Mesothelial cell of epicardium (in vitro differentiated cells): ENCODE data around the gene MRPL53. TPM values are rescaled to one million over a fixed set of nuclear protein-coding genes. Genes with fewer than 3 reads are reported as not detected.
"Not testable (repeated sequence)": the region's sequence is repeated elsewhere in the genome, so short reads cannot be mapped to it uniquely, and the experiment has no call there.

Experiments used
- DNase-seq, 2 experiments: peaks; one replicate each; pipeline ENCODE4 v3.0.0; 2021; ENCODE audit warnings: low spot score in 2 of 2; ENCODE audit not compliant: unreplicated experiment in 2 of 2
- H3K27ac Mint-ChIP-seq: 2 replicates; pipeline ENCODE4 v1.8.0; 2021; ENCODE audit warnings: mixed read lengths
- H3K27me3 Mint-ChIP-seq: 2 replicates; pipeline ENCODE4 v1.8.0; 2021; ENCODE audit warnings: low read depth, mixed read lengths
- H3K36me3 Mint-ChIP-seq: 2 replicates; pipeline ENCODE4 v1.8.0; 2021; ENCODE audit warnings: mixed read lengths
- H3K4me1 Mint-ChIP-seq: 2 replicates; pipeline ENCODE4 v1.8.0; 2021; ENCODE audit warnings: mixed read lengths
- H3K4me3 Mint-ChIP-seq: 2 replicates; pipeline ENCODE4 v1.8.0; 2021; ENCODE audit warnings: mild to moderate bottlenecking, moderate library complexity, mixed read lengths
- H3K9me3 Mint-ChIP-seq: 2 replicates; pipeline ENCODE4 v1.8.0; 2021; ENCODE audit warnings: mixed read lengths
- total RNA-seq: library from RNA; stranded (reverse); gene quantifications from 3 replicates; pipeline ENCODE4 v1.2.1, GENCODE V29; 2021
- TF ChIP-seq, protein P1 (sequence below): fragments of 200-600 bp; sonication (generic); IDR thresholded peaks from one replicate; pipeline ENCODE4 v1.5.0; 2021; ENCODE audit warnings: antibody characterized with exemption; ENCODE audit not compliant: unreplicated experiment

Gene MRPL53
- total RNA-seq, 1 donor from 2014 or later: 62.5 TPM

GRCh38 chr2:74444498-74445318, 27.8 kb downstream of the MRPL53 start:
- no peak for DNase-seq
- TF ChIP-seq, protein P1, sequence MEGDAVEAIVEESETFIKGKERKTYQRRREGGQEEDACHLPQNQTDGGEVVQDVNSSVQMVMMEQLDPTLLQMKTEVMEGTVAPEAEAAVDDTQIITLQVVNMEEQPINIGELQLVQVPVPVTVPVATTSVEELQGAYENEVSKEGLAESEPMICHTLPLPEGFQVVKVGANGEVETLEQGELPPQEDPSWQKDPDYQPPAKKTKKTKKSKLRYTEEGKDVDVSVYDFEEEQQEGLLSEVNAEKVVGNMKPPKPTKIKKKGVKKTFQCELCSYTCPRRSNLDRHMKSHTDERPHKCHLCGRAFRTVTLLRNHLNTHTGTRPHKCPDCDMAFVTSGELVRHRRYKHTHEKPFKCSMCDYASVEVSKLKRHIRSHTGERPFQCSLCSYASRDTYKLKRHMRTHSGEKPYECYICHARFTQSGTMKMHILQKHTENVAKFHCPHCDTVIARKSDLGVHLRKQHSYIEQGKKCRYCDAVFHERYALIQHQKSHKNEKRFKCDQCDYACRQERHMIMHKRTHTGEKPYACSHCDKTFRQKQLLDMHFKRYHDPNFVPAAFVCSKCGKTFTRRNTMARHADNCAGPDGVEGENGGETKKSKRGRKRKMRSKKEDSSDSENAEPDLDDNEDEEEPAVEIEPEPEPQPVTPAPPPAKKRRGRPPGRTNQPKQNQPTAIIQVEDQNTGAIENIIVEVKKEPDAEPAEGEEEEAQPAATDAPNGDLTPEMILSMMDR: no peak
- Mint-ChIP-seq H3K4me3 (no peak overlapping the region), H3K9me3 (no peaks in the 10 kb centered on the region), H3K4me1 (peaks cover 22% of the 10 kb centered on the region), H3K27ac (peak overlapping the region; percentile 87), H3K27me3 (no peaks in the 10 kb centered on the region), H3K36me3 (no peaks in the 10 kb centered on the region)

GRCh38 chr2:74442483-74443297, 29.8 kb downstream of the MRPL53 start:
- Mint-ChIP-seq H3K4me1 (peaks cover 41% of the 10 kb centered on the region), H3K27ac (peak overlapping the region; percentile 96)
- not testable (repeated sequence) for DNase-seq

GRCh38 chr2:74441690-74442482, 30.6 kb downstream of the MRPL53 start, which contains the start of gene RTKN:
Gene RTKN, minus strand, starts transcription at chr2:74441937. Its CDS starts 121 bp downstream, at chr2:74441816.
- TF ChIP-seq, protein P1: no peak
- H3K27me3 Mint-ChIP-seq: no peaks in the 10 kb centered on the region
- peak within 1 kb of the TSS; percentile 99 for H3K27ac Mint-ChIP-seq
- no peaks in the 10 kb centered on the region for H3K9me3 Mint-ChIP-seq
- peaks cover 48% of the 10 kb centered on the region for H3K4me1 Mint-ChIP-seq
- peak in 1 of 2 experiments; percentile 68 for DNase-seq
- H3K36me3 Mint-ChIP-seq: no peaks in the 10 kb centered on the region
- peak within 1 kb of the TSS; percentile 93 for H3K4me3 Mint-ChIP-seq

More at GRCh38 chr2:74442483-74443297, 29.8 kb downstream of the MRPL53 start:
- peak overlapping the region; percentile 93 for H3K4me3 Mint-ChIP-seq
- not testable (repeated sequence) for H3K36me3 Mint-ChIP-seq, H3K27me3 Mint-ChIP-seq, H3K9me3 Mint-ChIP-seq

- H3K9me3 Mint-ChIP-seq: no peaks in the 10 kb centered on the region
- H3K4me3 Mint-ChIP-seq: peak overlapping the region; percentile 93
- TF ChIP-seq, protein P1: no peak
- H3K36me3 Mint-ChIP-seq: no peaks in the 10 kb centered on the region
- H3K4me1 Mint-ChIP-seq: peaks cover 49% of the 10 kb centered on the region
- H3K27ac Mint-ChIP-seq: peak overlapping the region; percentile 99
- no peaks in the 10 kb centered on the region for H3K27me3 Mint-ChIP-seq
- DNase-seq: no peak
These were observed 31.2 kb downstream of the MRPL53 start for GRCh38 chr2:74441170-74441689.

DNA sequence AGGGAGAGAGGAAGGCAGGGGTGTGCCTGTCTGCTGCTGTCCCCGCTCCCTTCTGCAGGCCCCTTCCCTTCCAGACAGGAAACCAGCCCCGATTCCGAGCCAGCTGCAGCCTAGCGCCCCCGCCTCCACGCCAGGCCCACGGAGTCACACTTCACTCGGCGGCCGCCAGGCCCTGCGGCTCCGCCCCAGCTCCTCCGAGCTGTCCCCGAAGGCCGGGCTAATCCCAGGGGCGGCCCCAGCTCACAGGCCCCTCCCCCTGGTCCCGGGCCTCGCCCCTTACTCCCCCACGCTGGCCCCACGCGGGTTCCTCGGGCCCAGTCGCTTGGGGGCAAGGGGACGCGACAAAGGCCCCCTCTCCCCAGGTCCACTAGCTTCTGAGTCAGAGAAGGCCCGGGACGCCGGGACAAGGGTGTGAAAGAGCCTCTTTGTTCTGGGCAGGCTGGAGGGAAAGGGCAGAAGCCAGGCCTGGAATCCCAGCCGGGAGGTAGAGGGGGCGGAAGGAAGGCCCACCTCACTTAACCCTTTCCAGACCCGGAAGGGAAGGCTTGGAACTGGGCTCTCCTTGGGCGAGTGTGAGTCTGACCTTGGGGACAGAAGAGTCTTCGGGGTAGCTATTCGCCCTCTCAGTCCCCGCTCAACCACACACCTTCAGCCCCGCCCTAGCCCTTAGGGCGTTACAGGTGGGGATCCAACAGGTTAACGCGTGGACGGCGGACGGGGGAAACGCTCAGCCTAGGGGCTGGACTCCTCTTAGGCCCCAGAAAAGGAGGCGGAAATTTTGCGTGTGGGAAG, 31.9 kb downstream of the MRPL53 start:
- H3K9me3 Mint-ChIP-seq: no peaks in the 10 kb centered on the region
- TF ChIP-seq, protein P1: no peak
- peaks cover 49% of the 10 kb centered on the region for H3K4me1 Mint-ChIP-seq
- DNase-seq: peak; percentile 83 to 90
- H3K27me3 Mint-ChIP-seq: no peaks in the 10 kb centered on the region
- peak overlapping the region; percentile 93 for H3K4me3 Mint-ChIP-seq
- no peaks in the 10 kb centered on the region for H3K36me3 Mint-ChIP-seq
- peak overlapping the region; percentile 99 for H3K27ac Mint-ChIP-seq
